ENCODE data around the gene TNNT2. TPM values are rescaled to one million over a fixed set of nuclear protein-coding genes. Genes with fewer than 3 reads are reported as not detected.

Gene TNNT2
- total and polyA plus RNA-seq, 2 of the 8 experiments (the other 6 are each of a cell fraction or from before 2014, with no cell fraction given), result 3.1 to 21.0 TPM

- Histone ChIP-seq H2BK120ac (replicated peaks; ENCODE audit: low read depth, low read length) (no peak overlapping the region), H3K56ac (replicated peaks; ENCODE audit: insufficient read length, low read depth, low read length) (no peak overlapping the region), H3K23ac (ENCODE audit: insufficient read length) (no peak overlapping the region), H3K27me3 (replicated peaks in 1 of 4; ENCODE audit: control insufficient read depth in 3 of 4, extremely low read depth in 1 of 4, insufficient read depth in 3 of 4, low read length in 3 of 4) (0 out of 7 replicates have a peak, but pooled peaks cover 0 to 2% (median 0%) of the 10 kb centered on the region in 4 experiments), H3K9ac (replicated peaks in 1 of 4; ENCODE audit: extremely low read depth in 1 of 4, low read depth in 3 of 4, low read length in 3 of 4) (no peak overlapping the region), H3K27ac (ENCODE audit: low read depth, low read length) (no peak overlapping the region), H2BK12ac (ENCODE audit: low read depth, low read length) (0 out of 2 replicates have a peak overlapping the region, but pooled peaks have one; percentile 5), H3K36me3 (ENCODE audit: control insufficient read depth in 2 of 4, insufficient read depth in 4 of 4, low read length in 3 of 4) (no peaks in the 10 kb centered on the region), H2AFZ (ENCODE audit: low read length) (no peak overlapping the region), H3K4me1 (replicated peaks in 1 of 4; ENCODE audit: control insufficient read depth in 3 of 4, insufficient read depth in 4 of 4, low read length in 3 of 4) (peaks cover 8 to 27% (median 12%) of the 10 kb centered on the region in 4 experiments), H3K18ac (ENCODE audit: extremely low read depth, low read length) (no peak overlapping the region), H4K91ac (replicated peaks; ENCODE audit: insufficient read length, low read length) (no peak overlapping the region), H2BK15ac (ENCODE audit: low read length) (no peak overlapping the region), H3K23me2 (ENCODE audit: low read depth, low read length) (no peaks in the 10 kb centered on the region), H3K4me3 (ENCODE audit: extremely low read depth in 1 of 4, insufficient read depth in 2 of 4, low read depth in 3 of 4, low read length in 4 of 4) (no peak overlapping the region), H4K5ac (ENCODE audit: insufficient read length, low read depth, low read length) (no peak overlapping the region), H3K4me2 (ENCODE audit: insufficient read depth in 1 of 2, low read depth in 2 of 2, low read length in 2 of 2) (no peak overlapping the region), H3K4ac (replicated peaks; ENCODE audit: insufficient read length, low read depth, low read length) (no peak overlapping the region), H2AK5ac (ENCODE audit: low read depth, low read length) (no peak overlapping the region), H2BK20ac (ENCODE audit: low read length) (no peak overlapping the region), H3K79me1 (ENCODE audit: low read depth, low read length) (no peaks in the 10 kb centered on the region), H3K9me3 (ENCODE audit: insufficient read depth in 2 of 2, low read depth in 1 of 2, low read length in 1 of 2) (no peaks in the 10 kb centered on the region), H3K79me2 (ENCODE audit: control insufficient read depth in 1 of 2, insufficient read depth in 2 of 2, low read length in 2 of 2) (no peaks in the 10 kb centered on the region), H2BK5ac (ENCODE audit: low read depth, low read length) (no peak overlapping the region), H3K14ac (ENCODE audit: insufficient read length) (no peak overlapping the region), H4K20me1 (replicated peaks in 1 of 2; ENCODE audit: control insufficient read depth in 1 of 2, insufficient read depth in 2 of 2, low read length in 2 of 2) (no peaks in the 10 kb centered on the region), H4K8ac (ENCODE audit: extremely low read depth, insufficient read depth, low read length) (no peak overlapping the region)
- DNase-seq (ENCODE audit: low read depth in 1 of 2, low spot score in 2 of 2) (no peak), FAIRE-seq (no peak)
- 95% methylated on average over 7 of the region's 7 CpGs; no CpG with 5 or more reads in 1 of the 2 experiments for WGBS, 2 experiments (ENCODE audit: extremely low coverage in 1 of 2, insufficient coverage in 1 of 2, insufficient read length in 1 of 2, insufficient replicate concordance in 2 of 2, low coverage in 1 of 2, low lambda C conversion rate in 2 of 2, missing lambda C conversion rate in 1 of 2)
- CTCF ChIA-PET (ENCODE audit: partially characterized antibody), result interaction anchor here (0.6 to 8.6 kb wide), 10 partner anchors 9 to 98 kb away, joined by 3 to 271 read pairs (median 22); no protein-coding TSS in a partner anchor
- POLR2A ChIA-PET (ENCODE audit: partially characterized antibody), result no interaction called here
- TF ChIP-seq CREB1 (IDR thresholded peaks at IDR 0.05) (no peak), RNF2 (IDR thresholded peaks at IDR 0.05; ENCODE audit: borderline replicate concordance, low read depth, low read length, missing control alignments, poor library complexity, severe bottlenecking) (no peak), RAD21 (IDR thresholded peaks at IDR 0.05 in 1 of 2, conservative IDR thresholded peaks at IDR 0.05 in 1 of 2; ENCODE audit: low read depth in 2 of 2, low read length in 2 of 2) (no peak), TCF12 (IDR thresholded peaks at IDR 0.05; ENCODE audit: low read depth, low read length) (no peak), TBP (IDR thresholded peaks at IDR 0.05; ENCODE audit: low read depth, low read length) (no peak), SIN3A (conservative IDR thresholded peaks at IDR 0.05 in 1 of 2, IDR thresholded peaks at IDR 0.05 in 1 of 2; ENCODE audit: low read depth in 1 of 2, low read length in 2 of 2) (no peak), POLR2AphosphoS5 (IDR thresholded peaks at IDR 0.05; ENCODE audit: low read depth, low read length) (no peak), KDM5A (IDR thresholded peaks at IDR 0.05; ENCODE audit: low read length) (no peak), TAF7 (optimal IDR thresholded peaks at IDR 0.05; ENCODE audit: borderline replicate concordance, low read depth, low read length) (no peak), EGR1 (IDR thresholded peaks at IDR 0.05; ENCODE audit: borderline replicate concordance, low read depth, low read length) (no peak), PHF8 (conservative IDR thresholded peaks at IDR 0.05; ENCODE audit: low read depth, low read length) (no peak), FOSL1 (IDR thresholded peaks at IDR 0.05; ENCODE audit: insufficient read depth, low read depth, low read length) (no peak)
- TF ChIP-seq, protein P1, sequence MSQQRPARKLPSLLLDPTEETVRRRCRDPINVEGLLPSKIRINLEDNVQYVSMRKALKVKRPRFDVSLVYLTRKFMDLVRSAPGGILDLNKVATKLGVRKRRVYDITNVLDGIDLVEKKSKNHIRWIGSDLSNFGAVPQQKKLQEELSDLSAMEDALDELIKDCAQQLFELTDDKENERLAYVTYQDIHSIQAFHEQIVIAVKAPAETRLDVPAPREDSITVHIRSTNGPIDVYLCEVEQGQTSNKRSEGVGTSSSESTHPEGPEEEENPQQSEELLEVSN (IDR thresholded peaks at IDR 0.05), result no peak
These were observed 26.6 kb downstream of the TNNT2 start for GRCh38 chr1:201350884-201351283.

All from H1 (cell line).